Neuronal stem cell (in vitro differentiated cells): ENCODE data around the gene SDHD. TPM values are rescaled to one million over a fixed set of nuclear protein-coding genes. Genes with fewer than 3 reads are reported as not detected.

Experiments used
- DNase-seq: peaks from one replicate; pipeline ENCODE4 v3.0.0-alpha.2; 2013; ENCODE audit warnings: low spot score
- H2AFZ ChIP-seq: one replicate; pipeline ENCODE4 v1.6.1; 2013; ENCODE audit warnings: mild to moderate bottlenecking, low read length, inconsistent platforms
- H2AK5ac ChIP-seq: 2 replicates; pipeline ENCODE4 v1.6.1; 2013; ENCODE audit warnings: low read depth, mild to moderate bottlenecking, inconsistent platforms, low read length, moderate library complexity, mixed read lengths
- H2BK120ac ChIP-seq: 2 replicates; pipeline ENCODE4 v1.6.1; 2013; ENCODE audit warnings: low read depth, mild to moderate bottlenecking, inconsistent platforms, low read length, moderate library complexity, mixed read lengths
- H2BK12ac ChIP-seq: one replicate; pipeline ENCODE4 v1.6.1; 2013; ENCODE audit warnings: low read length, inconsistent platforms
- H2BK15ac ChIP-seq: 2 replicates; pipeline ENCODE4 v1.6.1; 2013; ENCODE audit warnings: mild to moderate bottlenecking, low read length, inconsistent platforms, mixed read lengths
- H2BK5ac ChIP-seq: one replicate; pipeline ENCODE4 v1.6.1; 2013; ENCODE audit warnings: inconsistent platforms, mild to moderate bottlenecking, low read length, moderate library complexity
- H3K14ac ChIP-seq: one replicate; pipeline ENCODE4 v1.6.1; 2013; ENCODE audit warnings: low read length, inconsistent platforms
- H3K18ac ChIP-seq: 2 replicates; pipeline ENCODE4 v1.6.1; 2013; ENCODE audit warnings: low read length, inconsistent platforms
- H3K23ac ChIP-seq: 2 replicates; pipeline ENCODE4 v1.6.1; 2013; ENCODE audit warnings: low read depth, mild to moderate bottlenecking, mixed read lengths, low read length, inconsistent platforms; ENCODE audit not compliant: poor library complexity
- H3K27ac ChIP-seq: replicated peaks from 3 replicates; pipeline ENCODE4 v1.5.1; 2013; ENCODE audit warnings: low read length, inconsistent platforms
- H3K27me3 ChIP-seq, 3 experiments: 2 replicates each; pipeline ENCODE4 v1.6.1; 2013; ENCODE audit warnings: low read length in 3 of 3, mild to moderate bottlenecking in 2 of 3, inconsistent platforms in 1 of 3, low read depth in 1 of 3, mixed read lengths in 1 of 3, moderate library complexity in 1 of 3; ENCODE audit not compliant: control insufficient read depth in 3 of 3, insufficient read depth in 3 of 3
- H3K36me3 ChIP-seq, 2 donors: replicated peaks in 1 of 2; 2 replicates each; pipeline ENCODE4 v1.6.1; 2013; ENCODE audit warnings: low read length in 2 of 2; ENCODE audit not compliant: control insufficient read depth in 2 of 2, insufficient read depth in 2 of 2
- H3K4ac ChIP-seq: 2 replicates; pipeline ENCODE4 v1.6.1; 2013; ENCODE audit warnings: inconsistent platforms, mild to moderate bottlenecking, low read length, moderate library complexity
- H3K4me1 ChIP-seq, 2 donors: 1 replicate in 1 of 2; 2 replicates in 1 of 2; pipeline ENCODE4 v1.6.1; 2013; ENCODE audit warnings: low read length in 2 of 2, low read depth in 1 of 2; ENCODE audit not compliant: control insufficient read depth in 2 of 2, insufficient read depth in 1 of 2
- H3K4me2 ChIP-seq: one replicate; pipeline ENCODE4 v1.6.1; 2013; ENCODE audit warnings: mild to moderate bottlenecking, low read length, inconsistent platforms; ENCODE audit not compliant: insufficient read depth, poor library complexity, severe bottlenecking
- H3K4me3 ChIP-seq, 2 donors: 2 replicates each; pipeline ENCODE4 v1.5.1; 2013; ENCODE audit warnings: low read length in 2 of 2, mild to moderate bottlenecking in 2 of 2, inconsistent platforms in 1 of 2, moderate library complexity in 1 of 2
- H3K79me1 ChIP-seq: one replicate; pipeline ENCODE4 v1.6.1; 2013; ENCODE audit warnings: low read depth, mild to moderate bottlenecking, inconsistent platforms, low read length, moderate library complexity
- H3K9ac ChIP-seq: one replicate; pipeline ENCODE4 v1.6.1; 2013; ENCODE audit warnings: mild to moderate bottlenecking, low read depth, low read length, inconsistent platforms; ENCODE audit not compliant: poor library complexity
- H3K9me3 ChIP-seq, 2 donors: replicated peaks in 1 of 2; 2 replicates each; pipeline versions ENCODE3 to v1.6.1; 2013; ENCODE audit warnings: low read length in 2 of 2, mild to moderate bottlenecking in 2 of 2, inconsistent platforms in 1 of 2, low read depth in 1 of 2, mixed read lengths in 1 of 2, moderate library complexity in 1 of 2; ENCODE audit not compliant: control insufficient read depth in 2 of 2, insufficient read depth in 1 of 2
- H4K8ac ChIP-seq: one replicate; pipeline ENCODE4 v1.6.1; 2013; ENCODE audit warnings: low read depth, mild to moderate bottlenecking, inconsistent platforms, low read length, moderate library complexity
- H4K91ac ChIP-seq: one replicate; pipeline ENCODE4 v1.6.1; 2013; ENCODE audit warnings: low read length, low read depth, mild to moderate bottlenecking, inconsistent platforms; ENCODE audit not compliant: poor library complexity
- WGBS, 2 donors: extraction: QIAGEN DNeasy Blood & Tissue Kit; methylation state at CpG; one replicate each; pipeline ENCODE4 v1.1.7; 2013; ENCODE audit warnings: missing lambda C conversion rate in 2 of 2, mixed read lengths in 1 of 2; ENCODE audit not compliant: insufficient read length in 2 of 2, insufficient replicate concordance in 1 of 2; ENCODE audit errors: extremely low coverage in 2 of 2; 5-methylcytosine and 5-hydroxymethylcytosine counted together
- polyA plus RNA-seq, 2 experiments: library from polyadenylated mRNA; stranded (reverse); fragments of 200-250 nt; gene quantifications; one replicate each; pipeline ENCODE4 v1.2.3, GENCODE V29; 2013

Gene SDHD
- polyA plus RNA-seq (2013, experiment 1 of 2) = 40.2 TPM
- 37.0 TPM for polyA plus RNA-seq (2013, experiment 2 of 2)

DNA sequence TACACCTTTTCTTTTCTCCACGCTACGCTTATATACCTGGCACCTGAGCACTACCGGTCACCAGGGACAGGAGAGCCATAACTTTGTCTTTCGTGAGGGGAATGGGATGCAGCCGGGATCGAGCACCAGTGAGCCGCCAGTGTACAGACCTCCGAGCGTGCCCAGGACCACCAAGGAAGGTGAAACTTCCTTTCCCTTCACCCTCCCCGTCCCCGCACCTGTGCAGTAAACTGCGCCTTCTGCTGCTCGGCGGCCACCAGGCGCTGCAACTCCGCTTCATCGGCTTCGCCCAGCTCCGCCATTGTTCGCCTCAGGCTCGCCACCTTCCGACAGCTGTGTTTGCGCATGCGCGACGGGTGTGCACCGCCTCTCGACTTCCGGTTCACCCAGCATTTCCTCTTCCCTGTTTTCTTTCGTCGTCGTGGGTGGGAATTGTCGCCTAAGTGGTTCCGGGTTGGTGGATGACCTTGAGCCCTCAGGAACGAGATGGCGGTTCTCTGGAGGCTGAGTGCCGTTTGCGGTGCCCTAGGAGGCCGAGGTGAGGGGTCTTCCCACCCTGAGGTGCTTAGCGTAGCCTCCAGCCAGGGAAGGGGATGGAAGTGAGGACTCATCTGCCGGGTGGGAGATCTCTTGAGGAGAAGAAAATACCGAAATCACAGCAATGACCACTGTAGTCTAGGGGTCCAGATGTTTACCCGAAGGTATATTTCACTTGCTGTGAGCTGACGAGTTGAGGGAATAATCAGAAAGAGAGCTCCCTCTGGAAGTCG is at the start of gene SDHD, which contains the start of gene TIMM8B:
TSS of gene SDHD (plus strand) at position 452 of the 770 bp plus-strand sequence. CDS start at position 487, 35 bp downstream.
TSS of gene TIMM8B (minus strand) at position 335 of the 770 bp plus-strand sequence. CDS start at position 302, 33 bp downstream.
- Histone ChIP-seq H3K27me3 (no peaks in the 10 kb centered on the region), H3K18ac (peak within 1 kb of the TSS; percentile 37), H3K27ac (no peak within 1 kb of the TSS), H2BK5ac (no peak within 1 kb of the TSS), H3K4me2 (peak within 1 kb of the TSS; percentile 78), H3K23ac (peak within 1 kb of the TSS; percentile 29), H3K14ac (no peak within 1 kb of the TSS), H3K36me3 (peaks cover 18 to 80% of the 10 kb centered on the region in 2 donors), H3K4ac (no peak within 1 kb of the TSS), H2AFZ (peak within 1 kb of the TSS; percentile 87), H3K79me1 (peaks cover 5% of the 10 kb centered on the region), H2AK5ac (no peak within 1 kb of the TSS), H3K9ac (peak within 1 kb of the TSS; percentile 97), H2BK12ac (no peak within 1 kb of the TSS), H3K9me3 (no peaks in the 10 kb centered on the region), H4K91ac (peak within 1 kb of the TSS; percentile 44), H3K4me3 (peak within 1 kb of the TSS; percentile 87 to 91), H3K4me1 (peaks cover 0 to 6% of the 10 kb centered on the region in 2 donors), H4K8ac (no peak within 1 kb of the TSS), H2BK120ac (no peak within 1 kb of the TSS), H2BK15ac (no peak within 1 kb of the TSS)
- DNase-seq = peak; percentile 97
- WGBS, 2 donors = no CpG with 5 or more reads among the region's 45 CpGs

DNA sequence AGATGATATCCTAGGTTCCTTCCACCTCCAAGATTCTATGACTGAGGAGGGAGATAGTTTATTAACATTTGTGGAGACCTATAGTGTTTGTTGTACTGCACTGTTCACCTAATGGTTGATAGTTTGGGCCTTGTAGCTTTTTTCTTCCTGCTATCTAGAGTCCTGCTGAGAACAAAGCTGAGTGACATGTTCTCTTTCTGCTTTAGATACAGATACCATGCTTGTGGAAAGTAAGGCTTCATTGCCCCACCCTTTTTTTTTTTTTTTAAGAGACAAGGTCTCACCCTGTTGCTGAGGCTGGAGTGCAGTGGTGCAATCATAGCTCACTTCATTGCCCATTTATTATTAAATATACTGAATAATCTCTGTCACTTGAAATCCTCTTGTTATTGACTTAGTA is 49.1 kb upstream of the SDHD start:
- Histone ChIP-seq H3K27me3 (no peaks in the 10 kb centered on the region), H3K23ac (no peak overlapping the region), H3K18ac (no peak overlapping the region), H3K4me3 (no peak overlapping the region), H2BK15ac (no peak overlapping the region), H3K4ac (no peak overlapping the region), H3K9me3 (no peaks in the 10 kb centered on the region), H4K8ac (no peak overlapping the region), H2BK12ac (no peak overlapping the region), H3K4me2 (no peak overlapping the region), H2AFZ (no peak overlapping the region), H3K36me3 (peaks cover 24 to 85% of the 10 kb centered on the region in 2 donors), H3K14ac (no peak overlapping the region), H3K9ac (no peak overlapping the region), H3K27ac (no peak overlapping the region), H3K4me1 (no peaks in the 10 kb centered on the region), H2BK120ac (no peak overlapping the region), H2BK5ac (no peak overlapping the region), H4K91ac (no peak overlapping the region), H3K79me1 (no peaks in the 10 kb centered on the region), H2AK5ac (no peak overlapping the region)
- no peak for DNase-seq

DNA sequence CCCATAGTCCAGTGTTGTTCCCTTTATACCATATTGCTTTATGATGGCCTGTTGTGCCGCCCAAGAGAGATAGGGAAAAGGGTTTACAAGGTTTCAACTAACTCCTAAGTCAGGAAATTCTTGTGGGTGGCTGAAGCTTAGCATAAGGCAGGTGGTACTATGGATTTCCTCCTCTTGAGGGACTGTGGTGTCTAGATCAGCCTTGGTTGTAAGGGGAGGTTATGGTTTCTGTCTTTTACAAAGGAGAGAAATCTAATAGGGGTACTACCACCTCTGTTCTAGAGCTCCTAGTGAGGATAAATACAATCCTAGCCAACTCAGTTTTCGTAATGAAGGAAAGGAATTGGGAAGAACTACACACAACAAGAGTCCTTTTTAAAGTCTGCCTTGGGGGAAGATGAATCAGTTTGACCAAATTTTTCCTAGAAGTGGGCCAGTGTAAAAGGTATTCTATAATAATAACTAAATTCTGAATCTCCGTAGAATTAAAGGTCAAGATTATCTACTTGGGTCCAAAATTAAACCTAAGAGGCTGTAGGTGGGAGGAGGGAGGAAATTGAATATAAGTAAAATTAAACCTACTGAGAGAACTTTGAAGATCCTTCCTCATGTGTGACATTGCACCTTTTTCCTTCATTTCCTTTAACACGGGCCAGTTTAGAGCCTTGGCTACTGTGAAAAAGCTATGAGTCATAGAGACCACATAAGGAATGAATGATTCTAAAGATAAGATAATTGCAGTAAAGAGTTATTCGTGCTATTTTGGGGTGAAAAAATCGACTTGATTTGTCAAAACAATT is 44.3 kb upstream of the SDHD start:
- no peak overlapping the region for H3K4me2 ChIP-seq
- H4K91ac ChIP-seq = no peak overlapping the region
- no peak overlapping the region for H3K18ac ChIP-seq
- no peaks in the 10 kb centered on the region for H3K79me1 ChIP-seq
- no peaks in the 10 kb centered on the region for H3K27me3 ChIP-seq
- no peak overlapping the region for H2BK12ac ChIP-seq
- no peak overlapping the region for H2BK5ac ChIP-seq
- no peak overlapping the region for H3K9ac ChIP-seq
- peaks cover 0 to 6% of the 10 kb centered on the region in 2 donors for H3K9me3 ChIP-seq
- no peaks in the 10 kb centered on the region for H3K4me1 ChIP-seq
- no peak overlapping the region for H3K14ac ChIP-seq
- H3K36me3 ChIP-seq = peaks cover 16 to 94% of the 10 kb centered on the region in 2 donors
- no peak overlapping the region for H4K8ac ChIP-seq
- H2AK5ac ChIP-seq = no peak overlapping the region
- H2BK15ac ChIP-seq = no peak overlapping the region
- H2AFZ ChIP-seq = no peak overlapping the region
- WGBS, 2 donors = no CpG with 5 or more reads among the region's 6 CpGs
- no peak overlapping the region for H3K27ac ChIP-seq
- no peak for DNase-seq
- H3K4ac ChIP-seq = no peak overlapping the region
- H3K23ac ChIP-seq = no peak overlapping the region
- no peak overlapping the region for H2BK120ac ChIP-seq
- no peak overlapping the region for H3K4me3 ChIP-seq

DNA sequence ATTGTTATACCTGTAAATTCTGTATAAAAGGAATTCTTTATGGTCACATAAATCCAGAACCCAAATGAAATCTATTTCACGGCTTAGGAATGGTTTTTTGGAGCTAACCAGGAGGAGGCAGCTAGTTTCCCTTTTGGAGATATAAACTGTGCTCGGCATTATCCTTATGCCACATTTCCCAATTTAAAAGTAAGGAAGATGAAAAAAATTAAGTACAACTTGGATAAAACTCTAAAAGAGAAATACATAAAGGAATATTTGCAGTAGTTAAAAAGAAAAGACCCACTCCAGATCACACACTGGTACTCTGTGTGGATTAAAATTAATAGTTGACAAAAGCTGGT is 43.7 kb upstream of the SDHD start:
- no peaks in the 10 kb centered on the region for H3K27me3 ChIP-seq
- H4K91ac ChIP-seq = no peak overlapping the region
- H3K4ac ChIP-seq = no peak overlapping the region
- no peak overlapping the region for H4K8ac ChIP-seq
- H2AFZ ChIP-seq = no peak overlapping the region
- no peak overlapping the region for H3K27ac ChIP-seq
- H2BK5ac ChIP-seq = no peak overlapping the region
- no peak overlapping the region for H3K9ac ChIP-seq
- no peak overlapping the region for H2BK120ac ChIP-seq
- H3K9me3 ChIP-seq = peaks cover 0 to 6% of the 10 kb centered on the region in 2 donors
- H2BK15ac ChIP-seq = no peak overlapping the region
- no peak overlapping the region for H3K18ac ChIP-seq
- H3K79me1 ChIP-seq = no peaks in the 10 kb centered on the region
- H3K4me1 ChIP-seq = no peaks in the 10 kb centered on the region
- H3K36me3 ChIP-seq = peaks cover 13 to 90% of the 10 kb centered on the region in 2 donors
- H3K14ac ChIP-seq = no peak overlapping the region
- no peak overlapping the region for H3K4me3 ChIP-seq
- H2AK5ac ChIP-seq = no peak overlapping the region
- H3K4me2 ChIP-seq = no peak overlapping the region
- no CpG with 5 or more reads among the region's 2 CpGs for WGBS, 2 donors
- H2BK12ac ChIP-seq = no peak overlapping the region
- H3K23ac ChIP-seq = no peak overlapping the region
- no peak for DNase-seq
